GM19397 (cell line): ENCODE results near the gene CIB2.

Source experiments
- ATAC-seq: cut with Tn5 transposase; IDR thresholded peaks from one replicate; pipeline ENCODE4 v1.9.1; 2021; ENCODE audit warnings: mild to moderate bottlenecking, moderate library complexity; ENCODE audit not compliant: unreplicated experiment

The CIB2 gene

GRCh38 chr15:78069462-78070029 lies 61.7 kb downstream of the CIB2 start:
- no peak for ATAC-seq

GRCh38 chr15:78069052-78069414 lies 62.2 kb downstream of the CIB2 start:
- ATAC-seq = no peak

- no peak for ATAC-seq
These were observed 63.7 kb downstream of the CIB2 start for GRCh38 chr15:78067328-78068228.

DNA sequence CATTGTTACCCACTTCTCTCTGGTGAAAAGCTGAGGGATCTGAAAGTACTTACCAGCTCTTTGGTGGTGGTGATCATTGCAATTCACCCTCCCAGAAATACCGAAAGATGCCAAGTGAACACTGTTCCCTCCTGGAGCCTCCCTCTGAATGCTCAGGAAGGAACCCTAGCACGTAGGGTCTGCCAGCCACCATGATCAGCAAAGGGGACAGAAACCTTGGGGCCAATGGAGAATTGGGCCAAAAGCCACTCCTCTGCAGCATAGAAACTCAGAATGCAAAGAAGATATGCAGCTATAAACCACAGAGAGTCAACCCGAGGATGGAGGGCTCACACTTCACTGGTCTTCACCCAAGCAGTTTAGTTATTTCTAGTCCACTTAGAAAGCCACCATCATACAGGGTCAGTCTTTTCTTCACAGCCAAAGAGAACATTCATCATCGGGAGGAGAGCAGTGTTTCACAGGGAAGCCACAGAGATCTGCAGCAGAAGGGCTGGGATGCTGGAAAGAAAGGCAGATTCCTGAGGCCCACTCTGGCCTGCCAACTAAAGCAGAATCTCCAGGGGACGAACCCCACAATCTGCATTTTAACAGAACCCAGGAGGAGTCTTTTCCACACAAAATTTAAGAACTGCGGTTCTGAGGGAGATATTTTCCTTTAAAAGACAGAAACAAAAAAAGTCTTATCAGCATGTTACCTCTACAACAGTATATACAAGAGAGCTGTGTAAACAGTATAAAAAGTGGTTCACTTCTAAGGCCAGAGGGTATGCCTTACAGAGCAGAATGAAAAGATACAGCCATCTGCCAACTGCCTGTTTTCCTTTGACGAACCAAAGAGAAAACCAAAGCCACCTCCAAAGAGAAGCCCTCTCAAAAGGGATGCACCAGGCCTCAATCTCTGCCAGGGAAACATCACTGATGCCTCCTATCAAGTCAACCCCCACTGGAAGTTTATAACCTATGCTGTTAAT lies 65.0 kb downstream of the CIB2 start:
- peak; percentile 51 for ATAC-seq

GRCh38 chr15:78065284-78065872 lies 65.9 kb downstream of the CIB2 start:
- no peak for ATAC-seq

DNA sequence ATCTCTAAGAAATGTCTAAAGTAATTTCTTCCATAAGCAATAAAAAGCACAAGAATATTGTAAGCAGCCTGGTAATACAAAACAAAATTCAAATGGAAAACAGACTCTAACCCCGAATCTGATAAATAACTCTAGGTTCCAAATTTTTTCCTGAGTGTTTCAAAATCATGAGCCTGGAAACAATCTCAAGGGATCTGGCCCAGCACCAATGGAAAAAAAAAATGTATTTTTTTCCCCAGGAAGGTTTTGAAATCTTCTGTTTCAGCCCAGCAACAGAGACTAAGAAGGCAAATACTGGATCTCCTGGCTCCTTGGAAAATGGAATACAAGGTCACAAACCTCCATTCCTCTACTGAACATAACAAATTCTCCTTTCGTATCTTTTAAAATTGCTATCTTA lies 66.7 kb downstream of the CIB2 start:
- no peak for ATAC-seq

DNA sequence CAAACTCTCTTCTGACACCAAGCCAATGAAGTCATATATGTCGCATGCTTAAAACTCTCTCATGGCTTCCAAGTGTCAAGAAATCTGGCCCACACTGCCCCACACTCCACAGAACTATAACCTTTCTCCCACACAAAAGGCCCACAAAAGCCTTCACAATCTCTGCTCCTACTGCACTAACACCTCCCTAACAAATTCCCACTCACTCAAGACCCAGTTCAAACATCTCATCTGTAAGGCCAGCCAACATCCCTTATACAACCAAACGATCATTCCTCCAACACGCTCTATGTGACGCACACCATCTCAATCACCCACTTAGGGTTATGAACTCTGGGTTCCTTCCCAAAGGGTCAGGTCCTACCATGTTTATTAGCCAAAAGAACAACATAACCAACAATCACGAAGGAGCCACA lies 67.3 kb downstream of the CIB2 start:
- ATAC-seq = no peak

DNA sequence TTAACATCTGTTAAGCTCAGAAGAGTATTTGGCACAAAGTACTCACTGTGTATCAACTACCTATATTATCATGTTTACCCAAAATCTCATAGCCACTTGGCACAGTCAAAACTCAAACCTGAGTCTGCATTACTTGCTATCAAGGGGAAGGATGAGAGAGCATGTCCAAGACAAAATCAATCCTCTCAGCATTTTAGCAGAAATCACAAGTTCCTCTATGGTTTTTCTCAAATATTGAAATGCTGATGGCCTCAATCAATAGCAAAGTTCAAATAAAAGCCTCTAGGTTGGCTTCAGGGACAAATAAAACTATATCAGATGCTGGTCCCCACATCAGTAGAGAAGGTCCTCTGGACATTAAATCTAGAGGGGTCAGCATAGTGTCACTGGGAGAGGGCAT lies 68.0 kb downstream of the CIB2 start:
- no peak for ATAC-seq

GRCh38 chr15:78061963-78062427 lies 69.2 kb downstream of the CIB2 start:
- ATAC-seq = no peak

DNA sequence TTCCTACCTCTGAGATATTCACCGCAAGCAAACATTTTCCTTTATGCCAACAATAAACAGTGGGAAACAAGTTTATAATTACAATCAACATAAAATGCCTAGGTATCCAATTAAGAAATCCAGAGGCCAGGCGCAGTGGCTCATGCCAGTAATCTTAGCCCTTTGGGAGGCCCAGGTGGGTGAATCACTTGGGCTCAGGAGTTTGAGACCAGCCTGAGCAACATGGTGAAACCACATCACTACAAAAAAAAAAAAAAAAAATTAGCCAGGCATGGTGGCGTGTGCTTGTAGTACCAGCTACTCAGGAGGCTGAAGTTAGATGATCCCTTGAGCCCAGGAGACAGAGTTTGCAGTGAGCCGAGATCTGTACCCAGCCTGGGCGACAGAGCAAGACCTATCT lies 71.0 kb downstream of the CIB2 start:
- no peak for ATAC-seq

- no peak for ATAC-seq
These were observed 72.0 kb downstream of the CIB2 start for GRCh38 chr15:78059110-78059839.

GRCh38 chr15:78058401-78058935 lies 72.8 kb downstream of the CIB2 start:
- ATAC-seq = no peak

DNA sequence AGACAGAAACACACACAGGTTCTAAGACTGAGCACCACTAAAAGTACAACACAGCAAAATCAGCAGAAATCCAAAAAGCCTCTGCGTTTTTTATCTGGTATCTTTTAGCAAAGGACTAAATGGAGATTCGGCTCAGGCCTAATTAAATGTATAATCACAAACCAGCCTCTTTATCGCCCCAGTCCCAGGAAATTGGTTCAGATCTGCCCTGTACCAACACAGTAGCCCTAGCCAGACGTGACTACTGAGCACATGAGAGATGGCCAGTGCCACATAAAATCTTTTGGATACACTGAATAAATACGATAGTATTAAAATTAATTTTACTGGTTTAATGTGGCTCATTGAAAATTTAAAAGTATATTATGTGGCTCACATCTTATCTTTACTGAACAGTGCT lies 73.4 kb downstream of the CIB2 start:
- no peak for ATAC-seq

DNA sequence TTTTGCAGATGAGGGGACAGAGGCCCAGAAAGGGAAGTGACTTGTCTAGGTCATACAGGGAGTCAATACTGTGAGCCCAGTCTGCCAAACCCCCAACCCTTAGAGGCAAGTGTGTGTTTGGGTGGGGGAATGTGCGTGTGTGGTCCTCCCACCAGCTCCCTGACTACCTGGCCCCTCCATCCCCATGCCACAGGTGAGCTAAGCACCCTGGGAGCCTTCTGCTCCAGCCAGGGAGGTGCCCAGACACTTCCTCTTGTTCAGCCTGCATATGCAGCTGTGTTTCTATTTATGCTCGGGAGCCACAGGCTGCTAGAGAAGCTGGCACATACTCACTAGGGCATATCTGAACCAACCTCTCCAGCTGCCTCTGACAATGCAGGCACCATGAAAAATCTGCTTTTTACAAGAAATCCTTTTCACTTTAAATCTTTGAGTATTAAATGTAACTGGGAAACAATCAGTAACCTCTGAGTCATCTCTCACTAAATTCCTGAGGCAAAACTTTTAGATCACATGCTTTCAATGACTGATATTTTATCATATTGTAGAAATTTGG lies 74.5 kb downstream of the CIB2 start:
- ATAC-seq = no peak

DNA sequence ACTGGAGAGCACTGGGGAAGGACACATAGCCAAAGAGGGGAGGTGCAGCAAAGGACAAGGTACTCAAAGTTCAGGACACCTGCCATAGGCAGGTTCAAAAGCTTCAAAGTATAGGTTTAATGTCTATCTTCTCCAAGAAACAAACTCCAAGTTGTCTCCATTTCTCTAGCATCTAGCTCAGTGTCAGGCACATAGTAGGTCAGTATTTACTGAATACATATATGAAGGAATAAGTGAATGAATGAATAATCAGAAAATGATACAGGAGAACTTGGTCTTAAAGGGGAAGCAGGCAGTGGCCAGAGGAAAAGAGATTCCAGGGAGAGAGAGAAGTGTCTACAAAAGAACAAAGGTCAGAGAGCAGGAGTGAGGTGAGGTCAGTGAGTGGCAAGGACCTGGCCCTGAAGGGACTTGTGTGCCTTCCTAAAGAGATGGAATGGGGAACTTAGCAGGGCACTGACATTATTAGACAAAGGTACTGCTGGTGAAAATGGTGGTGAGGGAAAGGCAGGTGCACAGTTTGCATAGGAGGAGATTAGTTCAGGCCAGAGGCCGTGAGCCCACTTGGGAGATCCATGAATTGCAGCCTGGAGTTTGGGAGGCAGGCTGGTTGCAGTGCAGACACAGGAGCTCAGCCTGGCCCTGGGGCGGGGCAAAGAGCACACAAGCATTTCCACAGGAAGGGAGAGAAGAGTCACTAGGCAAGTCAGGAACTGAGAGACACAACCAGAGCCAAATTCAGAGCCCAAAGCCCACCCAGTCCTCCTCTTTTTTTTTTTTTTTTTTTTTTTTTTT lies 75.1 kb downstream of the CIB2 start:
- no peak for ATAC-seq

DNA sequence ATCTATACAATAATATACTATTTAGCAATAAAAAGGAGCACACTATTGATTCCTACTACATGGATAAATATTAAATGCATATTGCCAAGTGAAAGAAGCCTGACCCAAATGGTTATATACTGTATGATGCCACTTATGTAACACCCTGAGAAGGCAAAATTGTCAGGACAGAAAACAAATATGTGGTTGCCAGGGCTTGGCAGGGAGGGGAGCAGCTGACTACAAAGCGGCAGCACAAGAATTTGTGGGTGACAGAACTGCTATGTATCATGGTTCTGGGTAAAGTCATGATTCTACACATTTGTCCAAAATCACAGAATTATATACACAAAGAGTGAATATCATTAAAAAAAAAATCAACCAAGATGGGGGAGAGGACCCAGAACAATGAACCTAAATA lies 76.3 kb downstream of the CIB2 start:
- ATAC-seq = no peak
